GM12878 (cell line): Measurements from ENCODE around the gene TNFSF13. TPM values are rescaled to one million over a fixed set of nuclear protein-coding genes. Genes with fewer than 3 reads are reported as not detected.

ENCODE experiments used
- ATAC-seq: fragments of 200-7000 bp; cut with Tn5 transposase; 3 replicates; pipeline ENCODE4 v1.9.1; 2020; ENCODE audit warnings: mild to moderate bottlenecking, moderate library complexity
- BruUV-seq: library from RNA; stranded (reverse); fragments of 400-500 nt; replicated peaks from 2 replicates; lab custom pipeline; 2021; lab: Mats Ljungman, UMichigan
- CTCF ChIA-PET: fragments of 300-600 bp; sonication (Branson Sonifier 250); formaldehyde crosslinking; extraction: SDS; loops from one replicate; lab custom pipeline; 2021; ENCODE audit warnings: inconsistent platforms; lab: Yijun Ruan, JAX
- POLR2A ChIA-PET: fragments of 350-600 bp; formaldehyde crosslinking; extraction: SDS; loops from one replicate; lab custom pipeline; 2021; ENCODE audit warnings: inconsistent platforms; lab: Charles Lee
- RAD21 ChIA-PET: fragments of 300-600 bp; sonication (Branson Sonifier 250); formaldehyde crosslinking; loops from one replicate; lab custom pipeline; 2023; ENCODE audit warnings: antibody characterized with exemption; ENCODE audit not compliant: unreplicated experiment; lab: Charles Lee
- SMC1A ChIA-PET: fragments of 300-600 bp; sonication (Branson Sonifier 250); formaldehyde crosslinking; loops from one replicate; lab custom pipeline; 2023; ENCODE audit not compliant: unreplicated experiment, uncharacterized antibody; lab: Charles Lee
- DNase-seq: peaks from one replicate; pipeline ENCODE4 v3.0.0-alpha.2; 2011; ENCODE audit warnings: low read depth, low spot score
- FAIRE-seq: peaks from 3 replicates; lab custom pipeline; 2011; peaks lifted over from hg19 to GRCh38; lab: Jason Lieb, UNC
- H2AFZ ChIP-seq: 2 replicates; pipeline ENCODE4 v1.6.0; 2011; ENCODE audit warnings: low read depth, low read length, control low read depth; ENCODE audit not compliant: control insufficient read depth
- H3K27ac ChIP-seq: 2 replicates; pipeline ENCODE4 v1.5.1; 2011; ENCODE audit warnings: control low read depth; ENCODE audit not compliant: control insufficient read depth, insufficient read depth
- H3K27me3 ChIP-seq, 2 experiments: replicated peaks in 1 of 2; 2 replicates each; pipeline versions ENCODE4 v1.6.0 to v1.6.1; 2011; ENCODE audit warnings: low read length in 1 of 2; ENCODE audit not compliant: control insufficient read depth in 2 of 2, insufficient read depth in 2 of 2
- H3K36me3 ChIP-seq, 2 experiments: 2 replicates each; pipeline ENCODE4 v1.5.1; 2011; ENCODE audit warnings: low read length in 1 of 2; ENCODE audit not compliant: control insufficient read depth in 2 of 2, insufficient read depth in 2 of 2
- H3K4me1 ChIP-seq: 2 replicates; pipeline ENCODE4 v1.6.1; 2011; ENCODE audit warnings: mild to moderate bottlenecking, low read length, moderate library complexity, mixed read lengths; ENCODE audit not compliant: control insufficient read depth, insufficient read depth
- H3K4me2 ChIP-seq: 2 replicates; pipeline ENCODE4 v1.6.0; 2011; ENCODE audit warnings: control low read depth; ENCODE audit not compliant: control insufficient read depth, insufficient read depth
- H3K4me3 ChIP-seq: fragments of 200-600 bp; sonication (generic); 2 replicates; pipeline ENCODE4 v1.5.1; 2016
- H3K79me2 ChIP-seq: 2 replicates; pipeline ENCODE4 v1.6.0; 2011; ENCODE audit warnings: low read length; ENCODE audit not compliant: control insufficient read depth, insufficient read depth
- H3K9ac ChIP-seq: 2 replicates; pipeline ENCODE4 v1.8.0; 2011; ENCODE audit warnings: low read length, control low read depth, mixed read lengths; ENCODE audit not compliant: control insufficient read depth, insufficient read depth
- H3K9me3 ChIP-seq: replicated peaks from 3 replicates; pipeline ENCODE4 v1.5.1; 2011; ENCODE audit warnings: mild to moderate bottlenecking, low read length; ENCODE audit not compliant: control insufficient read depth, insufficient read depth
- H4K20me1 ChIP-seq: 2 replicates; pipeline ENCODE4 v1.6.0; 2011; ENCODE audit not compliant: control insufficient read depth, insufficient read depth
- CREB1 ChIP-seq: IDR thresholded peaks from 2 replicates; pipeline ENCODE4 v1.6.1; 2012; ENCODE audit warnings: low read depth, mild to moderate bottlenecking, inconsistent platforms
- POLR2A ChIP-seq: IDR thresholded peaks from 2 replicates; pipeline ENCODE4 v1.6.1; 2011; ENCODE audit warnings: low read depth, mild to moderate bottlenecking, low read length
- POLR2AphosphoS5 ChIP-seq: IDR thresholded peaks from 2 replicates; pipeline ENCODE4 v1.6.1; 2011; ENCODE audit warnings: mild to moderate bottlenecking, low read length, inconsistent platforms
- SRF ChIP-seq, 2 experiments: IDR thresholded peaks; 2 replicates each; pipeline ENCODE4 v1.6.1; 2011; ENCODE audit warnings: low read depth in 2 of 2, low read length in 2 of 2, mild to moderate bottlenecking in 1 of 2, moderate library complexity in 1 of 2
- ZBTB4 ChIP-seq: fragments of 450-650 bp; formaldehyde crosslinking; IDR thresholded peaks from 2 replicates; pipeline ENCODE4 v1.4.0; 2022; ENCODE audit warnings: mild to moderate bottlenecking, moderate library complexity
- ZNF24 ChIP-seq: fragments of 450-650 bp; IDR thresholded peaks from 2 replicates; pipeline ENCODE4 v1.6.1; 2017; ENCODE audit warnings: antibody characterized with exemption, mild to moderate bottlenecking
- WGBS: methylation state at CpG from one replicate; pipeline ENCODE4 v1.1.6; 2016; ENCODE audit warnings: low lambda C conversion rate; ENCODE audit not compliant: insufficient replicate concordance, insufficient coverage; ENCODE audit errors: missing lambda C conversion rate; 5-methylcytosine and 5-hydroxymethylcytosine counted together
- in situ Hi-C: fragments of 300-500 bp; cut with MboI; formaldehyde crosslinking; loops from 9 replicates; pipeline ENCODE4 v1.14.3; 2018; ENCODE audit warnings: mixed read lengths
- intact Hi-C: fragments of 100-400 bp; cut with micrococcal nuclease; formaldehyde crosslinking; loops from one replicate; pipeline ENCODE4 v1.14.2; 2022; ENCODE audit not compliant: unreplicated experiment
- polyA plus RNA-seq, 11 experiments: library from polyadenylated mRNA; depleted of rRNA in 4 of 11; unstranded in 6 of 11; stranded (reverse) in 5 of 11; fragments of >200 nt; fragmentation: Nextera tagmentation in 4 of 11; fragmentation: Illumina TruSeq in 1 of 11; extraction: Ambion mirVana in 4 of 11; extraction: Trizol in 1 of 11; gene quantifications; 1 replicate in 1 of 11; 2 replicates in 10 of 11; pipeline versions ENCODE4 v1.2.1 to v1.2.3, GENCODE V29; 2011 to 2016; ENCODE audit warnings: inconsistent platforms in 2 of 11, missing spikeins in 2 of 11, low read depth in 1 of 11
- total RNA-seq, 4 experiments: library from RNA; depleted of rRNA in 3 of 4; stranded (reverse); fragments of >200 nt in 3 of 4; fragmentation: Illumina TruSeq in 1 of 4; extraction: Trizol in 1 of 4; gene quantifications; 2 replicates each; pipeline versions ENCODE4 v1.2.1 to v1.2.3, GENCODE V29; 2013 to 2021

The TNFSF13 gene
- total and polyA plus RNA-seq, 10 of the 15 experiments (the other 5 are each of a cell fraction or from before 2014, with no cell fraction given), result 0.56 to 14.6 (median 9.7) TPM

- TF ChIP-seq ZBTB4 (CRISPR knock-in tag), result no peak
Observed at GRCh38 chr17:7575959-7576358, 17.4 kb downstream of the TNFSF13 start (continued).

- peak overlapping the region; percentile 61 for H3K4me2 ChIP-seq
- H4K20me1 ChIP-seq, result peaks cover 25% of the 10 kb centered on the region
- DNase-seq (no peak), FAIRE-seq (no peak), ATAC-seq (no peak)
- RAD21 ChIA-PET, result interaction anchor here (0.5 to 2.2 kb wide), 3 partner anchors 13 to 648 kb away, joined by 3 to 5 read pairs (median 4); partner anchors contain the start of gene TP53
- H2AFZ ChIP-seq, result no peak overlapping the region
- in situ Hi-C loops (no loop called here), intact Hi-C loops (no loop called here)
- SMC1A ChIA-PET, result interaction anchor here (1.2 kb wide), 1 partner anchor 10 kb away, joined by 3 read pairs; no protein-coding TSS in a partner anchor
- no TSS peak for BruUV-seq
- H3K4me3 ChIP-seq, result no peak overlapping the region; the same call in 1 of the 2 replicates
- no peaks in the 10 kb centered on the region for H3K27me3 ChIP-seq
- H3K79me2 ChIP-seq, result peaks cover 57% of the 10 kb centered on the region
- TF ChIP-seq SRF (IDR thresholded peaks at IDR 0.05; ENCODE audit: low read depth in 2 of 2, low read length in 2 of 2) (no peak), CREB1 (no peak), POLR2AphosphoS5 (peak; percentile 90), ZNF24 (no peak), POLR2A (peak; percentile 76)
- peak overlapping the region; percentile 13; the same call in 1 of the 2 replicates for H3K9ac ChIP-seq
- POLR2A ChIA-PET, result interaction anchor here (1.6 kb wide), 1 partner anchor 111 kb away, joined by 4 read pairs; the partner anchor contains the start of gene TP53
- H3K4me1 ChIP-seq, result peaks cover 39% of the 10 kb centered on the region
- no peaks in the 10 kb centered on the region for H3K9me3 ChIP-seq
- 49% methylated on average over 14 of the region's 14 CpGs for WGBS
- H3K36me3 ChIP-seq, result peaks cover 36 to 49% of the 10 kb centered on the region in 2 experiments
- CTCF ChIA-PET, result interaction anchor here (0.6 to 3.0 kb wide), 2 partner anchors 16 to 140 kb away, joined by 4 to 14 read pairs; partner anchors contain the start of gene SENP3
- H3K27ac ChIP-seq, result no peak overlapping the region
Observed at GRCh38 chr17:7576432-7576937, 17.9 kb downstream of the TNFSF13 start.
